Sigmoid colon (tissue), 4 donors: ENCODE measurements around the gene PHF19.

ENCODE experiments used
- POLR2A ChIP-seq, 2 donors: fragments of 450-650 bp; IDR thresholded peaks; one replicate each; pipeline ENCODE4 v1.6.1; 2016; ENCODE audit warnings: antibody characterized with exemption in 2 of 2, mild to moderate bottlenecking in 2 of 2, moderate library complexity in 2 of 2
- POLR2AphosphoS5 ChIP-seq, 4 donors: sonication (generic); formaldehyde crosslinking; IDR thresholded peaks; one replicate each; pipeline ENCODE4 v1.6.1; 2017; ENCODE audit warnings: antibody characterized with exemption in 4 of 4
- TF ChIP-seq, protein P1 (sequence below), 4 experiments: fragments of 450-650 bp in 3 of 4; fragments of 200-600 bp in 1 of 4; IDR thresholded peaks; one replicate each; pipeline ENCODE4 v1.5.1; 2016 to 2019; ENCODE audit warnings: antibody characterized with exemption in 4 of 4, mild to moderate bottlenecking in 3 of 4, moderate library complexity in 2 of 4

GRCh38 chr9:120883608-120883996, 6.6 kb upstream of the PHF19 start:
- TF ChIP-seq, protein P1, sequence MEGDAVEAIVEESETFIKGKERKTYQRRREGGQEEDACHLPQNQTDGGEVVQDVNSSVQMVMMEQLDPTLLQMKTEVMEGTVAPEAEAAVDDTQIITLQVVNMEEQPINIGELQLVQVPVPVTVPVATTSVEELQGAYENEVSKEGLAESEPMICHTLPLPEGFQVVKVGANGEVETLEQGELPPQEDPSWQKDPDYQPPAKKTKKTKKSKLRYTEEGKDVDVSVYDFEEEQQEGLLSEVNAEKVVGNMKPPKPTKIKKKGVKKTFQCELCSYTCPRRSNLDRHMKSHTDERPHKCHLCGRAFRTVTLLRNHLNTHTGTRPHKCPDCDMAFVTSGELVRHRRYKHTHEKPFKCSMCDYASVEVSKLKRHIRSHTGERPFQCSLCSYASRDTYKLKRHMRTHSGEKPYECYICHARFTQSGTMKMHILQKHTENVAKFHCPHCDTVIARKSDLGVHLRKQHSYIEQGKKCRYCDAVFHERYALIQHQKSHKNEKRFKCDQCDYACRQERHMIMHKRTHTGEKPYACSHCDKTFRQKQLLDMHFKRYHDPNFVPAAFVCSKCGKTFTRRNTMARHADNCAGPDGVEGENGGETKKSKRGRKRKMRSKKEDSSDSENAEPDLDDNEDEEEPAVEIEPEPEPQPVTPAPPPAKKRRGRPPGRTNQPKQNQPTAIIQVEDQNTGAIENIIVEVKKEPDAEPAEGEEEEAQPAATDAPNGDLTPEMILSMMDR (IDR thresholded peaks at IDR 0.05), result no peak
- TF ChIP-seq POLR2A (IDR thresholded peaks at IDR 0.05) (no peak), POLR2AphosphoS5 (IDR thresholded peaks at IDR 0.05) (no peak)
